Mammary epithelial cell (primary cell): ENCODE results near the gene ZC3H14.

Experiments used
- CTCF ChIP-seq, 2 donors: IDR thresholded peaks in 1 of 2; conservative IDR thresholded peaks in 1 of 2; 2 replicates each; pipeline ENCODE4 v1.5.1; 2011 to 2012; ENCODE audit warnings: inconsistent platforms in 2 of 2, low read length in 2 of 2, mild to moderate bottlenecking in 2 of 2, control low read depth in 1 of 2, low read depth in 1 of 2; ENCODE audit not compliant: insufficient read depth in 1 of 2; ENCODE audit errors: extremely low read depth in 1 of 2
- EZH2 ChIP-seq: IDR thresholded peaks from 2 replicates; pipeline ENCODE4 v1.6.1; 2012; ENCODE audit warnings: low read length, inconsistent platforms, borderline replicate concordance

DNA sequence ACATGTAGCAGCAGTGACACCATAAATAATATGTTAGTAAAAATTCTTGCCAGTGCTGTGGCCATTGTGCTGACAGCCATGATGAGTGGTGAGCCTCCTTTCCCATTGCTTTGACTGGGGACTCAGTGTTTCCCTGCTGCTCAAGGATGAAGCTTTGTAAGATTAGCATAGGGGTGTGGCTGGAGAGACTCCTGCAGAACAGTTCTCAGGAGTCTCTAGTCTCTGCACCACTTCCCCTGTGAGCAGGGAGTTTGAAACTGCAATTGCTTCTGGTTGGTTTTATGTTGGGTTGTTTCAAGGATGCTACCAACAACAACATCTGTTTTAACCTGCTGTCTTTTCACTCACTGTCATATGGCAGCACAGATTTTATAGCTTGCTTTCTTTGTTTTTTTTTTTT, 41.4 kb downstream of the ZC3H14 start:
- TF ChIP-seq CTCF (conservative IDR thresholded peaks at IDR 0.05 in 1 of 2, IDR thresholded peaks at IDR 0.05 in 1 of 2; ENCODE audit: extremely low read depth in 1 of 2, insufficient read depth in 1 of 2, low read depth in 1 of 2, low read length in 2 of 2) (no peak), EZH2 (no peak)
